Middle frontal gyrus (tissue), 1 donor: ENCODE data around the gene CBLC.
A peak's percentile ranks its signal among the peaks of the same experiment; 100 is the strongest.

ENCODE experiments used
- DNase-seq: peaks from one replicate; pipeline ENCODE4 v3.0.0-alpha.2; 2015; ENCODE audit warnings: low spot score; ENCODE audit errors: extremely low spot score

Gene CBLC, protein sequence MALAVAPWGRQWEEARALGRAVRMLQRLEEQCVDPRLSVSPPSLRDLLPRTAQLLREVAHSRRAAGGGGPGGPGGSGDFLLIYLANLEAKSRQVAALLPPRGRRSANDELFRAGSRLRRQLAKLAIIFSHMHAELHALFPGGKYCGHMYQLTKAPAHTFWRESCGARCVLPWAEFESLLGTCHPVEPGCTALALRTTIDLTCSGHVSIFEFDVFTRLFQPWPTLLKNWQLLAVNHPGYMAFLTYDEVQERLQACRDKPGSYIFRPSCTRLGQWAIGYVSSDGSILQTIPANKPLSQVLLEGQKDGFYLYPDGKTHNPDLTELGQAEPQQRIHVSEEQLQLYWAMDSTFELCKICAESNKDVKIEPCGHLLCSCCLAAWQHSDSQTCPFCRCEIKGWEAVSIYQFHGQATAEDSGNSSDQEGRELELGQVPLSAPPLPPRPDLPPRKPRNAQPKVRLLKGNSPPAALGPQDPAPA

GRCh38 chr19:44777715-44778347, at the start of gene CBLC:
Gene CBLC, plus strand, starts transcription at chr19:44777890. Its CDS starts 42 bp downstream, at chr19:44777932.
- no peak for DNase-seq

DNA sequence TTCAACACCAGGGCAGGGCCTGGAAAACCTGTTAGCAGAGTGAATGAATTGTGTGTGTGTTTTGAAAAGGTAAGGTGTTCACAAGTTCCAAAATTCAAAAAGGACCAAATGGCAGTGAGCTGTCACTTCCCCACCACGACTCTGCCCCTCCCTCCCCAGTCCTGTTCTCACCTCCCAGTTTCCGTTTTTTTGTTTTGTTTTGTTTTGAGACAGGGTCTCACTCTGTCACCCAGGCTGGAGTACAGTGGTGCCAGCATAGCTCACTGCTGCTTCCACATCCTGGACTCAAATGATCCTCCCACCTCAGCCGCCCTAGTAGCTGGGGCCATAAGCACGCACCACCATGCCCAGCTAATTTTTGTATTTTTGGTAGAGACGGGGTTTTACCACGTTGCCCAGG, 49.5 kb upstream of the CBLC start:
- no peak for DNase-seq

DNA sequence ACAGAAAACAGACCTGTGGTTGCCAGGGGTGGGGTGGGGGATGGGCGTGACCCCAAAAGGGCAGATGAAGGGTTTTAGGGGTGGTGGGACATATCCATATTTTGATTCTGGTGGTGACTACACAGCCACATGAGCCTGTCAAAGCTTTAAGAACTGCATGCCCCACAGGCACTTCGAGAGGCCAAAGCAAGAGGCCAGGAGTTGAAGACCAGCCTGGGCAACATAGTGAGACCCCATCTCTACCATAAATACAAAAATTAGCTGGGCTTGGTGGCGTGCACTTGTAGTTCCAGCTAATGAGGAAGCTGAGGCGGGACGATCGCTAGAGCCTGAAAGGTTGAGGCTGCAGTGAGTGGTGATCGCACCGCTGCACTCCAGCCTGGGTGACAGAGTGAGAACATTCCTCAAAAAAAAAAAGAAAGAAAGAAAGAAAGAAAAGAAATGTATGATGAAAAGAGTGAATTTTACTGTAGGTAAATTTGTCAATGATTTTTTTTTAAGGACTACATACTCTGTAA, 48.1 kb upstream of the CBLC start:
- DNase-seq = no peak

GRCh38 chr19:44731081-44731480, 46.6 kb upstream of the CBLC start:
- no peak for DNase-seq

DNA sequence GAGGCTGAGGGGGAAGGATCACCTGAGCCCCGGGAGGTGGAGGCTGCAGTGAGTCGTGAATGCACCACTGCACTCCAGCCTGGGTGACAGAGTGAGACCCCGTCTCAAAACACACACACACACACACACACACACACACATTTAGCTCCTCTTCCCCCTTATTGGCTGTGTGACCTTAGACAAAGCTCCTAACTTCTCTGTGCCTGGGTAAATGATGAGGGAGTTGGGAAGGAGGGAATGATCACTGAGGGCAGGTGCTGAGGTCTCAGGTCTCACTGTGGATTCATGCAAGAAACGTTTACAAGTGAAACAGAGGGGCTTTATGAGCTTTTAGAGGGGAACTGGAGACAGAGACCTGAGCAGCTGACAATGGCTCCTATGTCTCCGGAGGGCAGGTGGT, 46.1 kb upstream of the CBLC start:
- DNase-seq = no peak

GRCh38 chr19:44732235-44733014, 45.3 kb upstream of the CBLC start:
- DNase-seq = no peak

DNA sequence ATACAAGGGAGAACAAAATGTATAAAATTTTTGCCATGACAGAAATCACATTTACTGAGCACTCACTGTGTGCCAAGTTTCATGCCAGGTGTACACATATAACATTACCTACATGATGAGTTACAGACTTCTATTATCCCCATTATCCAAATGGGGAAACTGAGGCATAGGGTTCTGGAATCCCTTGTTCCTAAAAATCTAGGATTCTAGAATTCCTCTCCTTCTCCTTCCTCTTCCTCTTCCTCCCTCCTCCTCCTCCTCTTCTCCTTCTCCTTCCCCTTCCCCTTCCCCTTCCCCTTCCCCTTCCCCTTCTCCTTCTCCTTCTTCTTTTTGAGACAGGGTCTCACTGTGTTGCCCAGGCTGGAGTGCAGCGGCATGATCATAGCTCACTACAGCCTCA, 43.3 kb upstream of the CBLC start:
- no peak for DNase-seq

DNA sequence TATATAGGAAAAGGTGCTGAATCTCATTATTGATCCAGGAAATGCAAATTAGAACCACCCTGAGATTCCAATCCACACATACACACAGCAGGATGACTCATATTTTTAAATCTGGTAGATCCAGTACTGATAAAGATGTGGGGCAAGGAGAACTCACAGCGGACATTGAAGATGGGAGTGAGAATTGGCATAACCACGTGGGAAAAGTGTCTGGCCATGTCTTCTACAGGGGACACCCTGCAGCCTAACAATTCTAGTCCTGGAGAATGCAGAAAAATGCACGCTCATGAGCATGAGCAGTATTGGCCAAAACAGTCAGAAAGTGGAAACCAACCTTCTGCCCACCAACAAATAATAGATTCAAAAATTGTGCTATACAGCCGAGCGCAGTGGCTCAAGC, 42.7 kb upstream of the CBLC start:
- DNase-seq = no peak

DNA sequence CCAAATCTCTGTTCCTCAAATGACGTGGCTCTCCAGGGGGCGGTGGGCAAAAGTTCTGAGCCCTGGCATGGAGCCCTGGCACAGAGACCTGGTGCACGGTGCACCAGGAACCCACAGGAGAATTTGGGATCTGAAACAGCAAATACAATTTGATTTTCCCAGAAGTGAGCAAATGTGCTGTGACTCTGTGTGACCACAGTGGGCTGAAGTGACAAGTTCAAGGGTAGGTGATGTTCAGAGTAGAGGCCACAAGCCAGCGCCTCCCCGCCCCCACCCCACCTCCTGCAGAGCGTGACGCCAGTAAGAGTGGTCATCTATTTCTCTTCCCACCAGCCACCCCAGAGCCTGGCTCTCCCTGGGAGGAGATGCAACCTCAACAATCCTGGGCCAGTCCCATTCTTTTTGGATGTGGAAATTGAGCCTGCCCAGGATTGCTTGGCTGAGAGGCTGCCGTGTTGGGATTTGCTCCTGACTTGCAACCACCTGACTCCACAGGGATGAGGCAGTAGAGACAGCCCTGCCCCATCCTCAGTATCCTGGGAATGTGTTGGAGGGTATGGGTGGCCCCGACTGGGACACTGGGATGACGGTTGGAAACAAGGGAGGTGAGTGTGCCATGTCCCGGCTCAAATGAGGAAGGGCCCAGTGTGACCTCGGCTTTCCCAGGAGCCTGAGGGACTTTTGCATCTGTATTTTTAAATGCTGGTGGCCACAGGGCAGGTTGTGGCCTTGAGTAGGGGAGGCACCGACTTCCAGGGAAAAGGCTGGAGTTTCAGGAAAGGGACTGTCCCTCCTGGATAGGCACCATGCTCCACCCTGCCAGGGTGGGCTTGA, 40.2 kb upstream of the CBLC start:
- no peak for DNase-seq

GRCh38 chr19:44738136-44738535, 39.6 kb upstream of the CBLC start:
- no peak for DNase-seq

DNA sequence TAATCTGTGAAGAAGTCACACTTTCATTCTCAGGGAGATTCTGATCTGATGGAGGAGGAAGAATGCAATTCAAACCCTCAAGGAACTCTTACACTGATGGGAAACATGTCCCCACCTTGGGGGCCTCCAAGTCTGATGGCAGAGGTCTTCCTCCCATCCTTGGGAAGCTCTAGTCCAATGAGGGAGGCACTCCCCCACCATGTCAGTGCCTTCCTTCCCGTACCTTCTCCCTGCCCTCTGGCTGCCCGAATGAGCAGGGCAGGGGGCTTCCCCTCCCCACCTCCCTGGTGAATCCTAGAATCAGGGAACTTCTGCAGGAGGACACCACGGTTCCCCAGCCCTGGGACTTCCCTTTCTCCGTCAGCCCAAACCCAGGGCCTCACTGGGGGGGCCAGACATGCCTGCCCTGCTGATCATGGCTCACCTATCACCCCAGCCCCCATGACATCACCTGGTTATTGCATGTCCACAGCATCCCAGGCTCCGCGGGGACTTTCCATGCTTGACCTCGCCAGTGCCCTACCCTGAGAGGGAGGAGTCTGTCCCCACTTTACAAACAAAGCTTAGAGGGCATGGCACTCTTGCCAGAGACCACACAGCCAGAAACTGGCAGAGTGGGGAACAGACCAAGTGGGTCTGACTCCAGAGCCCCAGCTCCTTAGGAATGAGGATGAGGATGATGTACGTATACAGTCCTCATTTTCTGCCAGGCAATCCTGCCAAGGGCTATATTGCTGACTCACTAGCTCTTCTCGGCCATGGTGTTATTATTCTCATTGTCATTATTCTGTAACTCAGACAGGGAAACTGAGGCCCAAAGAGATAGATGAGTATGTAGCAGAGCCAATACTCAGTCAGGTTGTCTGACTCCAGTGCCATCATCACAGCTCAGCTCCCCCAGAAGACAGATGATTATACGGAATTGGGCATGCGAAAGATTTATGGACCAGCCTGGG, 38.8 kb upstream of the CBLC start:
- DNase-seq = no peak

- DNase-seq = no peak
Observed at GRCh38 chr19:44740351-44740824, 37.3 kb upstream of the CBLC start.

DNA sequence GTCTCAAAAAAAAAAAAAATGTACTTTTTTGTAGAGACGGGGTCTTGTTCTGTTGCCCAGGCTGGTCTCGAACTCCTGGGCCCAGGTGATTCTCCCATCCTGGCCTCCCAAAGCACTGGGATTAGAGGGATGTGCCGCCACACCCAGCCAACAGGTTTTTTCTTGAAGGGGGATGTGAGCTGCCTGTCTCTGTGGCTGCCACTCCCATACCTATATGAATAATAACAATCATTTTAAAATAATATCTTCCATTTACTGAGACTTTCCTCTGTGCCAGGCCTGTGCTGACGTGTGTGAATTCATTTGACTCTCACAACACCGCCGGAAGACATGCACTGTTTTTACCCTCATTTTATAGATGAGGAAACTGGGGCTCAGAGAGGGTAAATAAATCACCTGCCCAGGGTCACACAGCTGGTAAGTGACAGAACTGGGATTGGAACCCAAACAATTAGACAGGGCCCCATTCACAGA, 36.4 kb upstream of the CBLC start:
- DNase-seq = no peak

DNA sequence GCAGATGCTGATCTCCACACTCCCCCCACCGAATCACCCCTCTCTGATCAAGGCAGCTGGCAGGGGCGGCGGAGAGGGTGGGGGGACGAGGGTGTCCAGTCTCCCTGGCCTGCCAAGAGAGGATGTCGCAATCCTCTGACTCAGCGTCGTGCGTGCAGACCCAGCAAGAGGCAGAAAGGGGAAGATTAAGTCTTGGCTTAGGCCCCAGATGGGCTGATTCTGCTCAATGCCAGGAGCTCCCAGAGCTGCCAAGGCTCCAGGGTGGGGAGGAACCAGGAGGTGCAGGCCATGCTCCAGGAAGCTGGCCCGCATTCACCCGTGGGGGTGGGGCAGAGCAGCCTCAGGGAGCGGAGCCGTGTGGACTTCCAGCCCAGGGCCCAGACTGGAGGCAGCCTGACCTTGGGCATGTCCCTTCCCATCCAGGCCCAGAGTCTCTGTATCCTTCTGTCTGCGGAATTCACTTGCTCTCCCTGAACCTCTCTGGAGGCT, 35.8 kb upstream of the CBLC start:
- peak; percentile 66 for DNase-seq

DNA sequence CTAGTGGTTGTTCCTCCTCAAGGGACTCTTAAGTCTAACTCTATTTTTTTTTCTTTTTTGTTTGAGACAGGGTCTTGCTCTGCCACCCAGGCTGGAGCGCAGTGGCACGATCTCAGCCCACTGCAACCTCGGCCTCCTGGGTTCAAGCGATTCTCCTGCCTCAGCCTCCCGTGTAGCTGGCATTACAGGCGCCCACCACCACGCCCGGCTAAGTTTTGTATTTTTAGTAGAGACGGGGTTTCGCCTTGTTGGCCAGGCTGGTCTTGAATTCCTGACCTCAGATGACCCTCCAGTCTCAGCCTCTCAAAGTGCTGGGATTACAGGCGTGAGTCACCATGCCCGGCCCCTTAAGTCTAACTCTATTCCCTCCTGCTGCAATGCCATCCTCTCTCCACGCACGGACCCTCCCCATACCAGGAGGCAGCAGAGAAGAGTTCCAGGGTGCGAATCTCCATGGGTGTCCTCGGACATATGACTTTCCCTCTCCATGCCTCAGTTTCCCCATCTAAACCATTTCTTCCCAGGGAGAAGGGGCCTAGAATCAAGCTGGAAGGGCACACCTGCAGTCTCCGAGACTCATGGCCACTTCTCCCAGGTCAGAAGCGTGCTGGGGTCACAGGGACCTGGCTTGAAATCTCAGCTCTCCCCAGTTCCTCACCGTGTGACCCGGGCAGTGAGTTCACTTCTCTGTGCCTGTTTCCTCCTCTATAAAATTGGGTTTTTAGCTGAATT, 35.2 kb upstream of the CBLC start:
- DNase-seq = no peak

DNA sequence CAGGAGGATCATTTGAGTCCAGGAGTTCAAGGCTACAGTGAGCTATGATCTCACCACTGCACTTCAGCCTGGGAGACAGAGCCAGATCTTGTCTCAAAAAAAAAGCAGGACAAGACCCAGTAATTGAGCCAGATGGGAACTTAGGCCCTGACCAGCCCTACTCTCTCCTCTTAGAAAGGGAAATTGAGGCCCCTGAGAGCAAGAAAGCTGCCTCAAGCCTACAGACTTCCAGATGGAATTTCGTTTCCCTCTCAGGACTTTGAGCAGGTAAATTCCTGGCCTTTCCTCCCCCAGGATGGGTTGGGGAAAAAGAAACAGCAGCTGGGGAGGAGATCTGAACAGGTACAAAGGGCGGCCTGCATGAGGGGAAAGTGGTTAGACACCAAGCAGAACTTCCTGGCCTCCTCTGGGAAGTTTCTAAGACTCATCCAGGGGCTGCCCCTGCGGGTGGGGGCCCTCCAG, 32.8 kb upstream of the CBLC start:
- DNase-seq = no peak

DNA sequence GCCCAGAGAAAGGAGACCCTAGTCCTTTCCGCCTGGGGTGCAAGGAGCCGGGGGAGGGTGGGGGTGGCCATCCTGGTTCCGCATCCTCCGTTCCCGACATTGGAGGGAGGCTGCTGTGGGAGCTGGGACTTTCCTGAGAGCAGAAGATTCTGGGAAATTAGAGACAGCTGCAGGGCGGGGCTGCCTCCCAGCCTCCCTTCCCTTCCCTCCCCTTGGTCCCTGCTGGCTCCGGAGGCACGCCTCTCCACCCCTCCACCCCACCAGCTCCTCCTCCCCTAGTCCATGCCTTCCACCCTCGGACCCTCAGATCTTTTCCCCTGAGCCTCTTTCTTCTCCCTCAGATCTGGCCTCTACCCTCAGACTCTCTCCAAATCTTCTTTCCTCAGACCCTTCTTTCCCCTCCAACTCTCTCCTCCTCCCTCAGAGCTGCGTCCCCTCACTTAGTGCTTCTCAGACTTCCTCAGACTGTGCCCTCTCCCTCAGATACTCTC, 32.3 kb upstream of the CBLC start:
- DNase-seq = no peak

DNA sequence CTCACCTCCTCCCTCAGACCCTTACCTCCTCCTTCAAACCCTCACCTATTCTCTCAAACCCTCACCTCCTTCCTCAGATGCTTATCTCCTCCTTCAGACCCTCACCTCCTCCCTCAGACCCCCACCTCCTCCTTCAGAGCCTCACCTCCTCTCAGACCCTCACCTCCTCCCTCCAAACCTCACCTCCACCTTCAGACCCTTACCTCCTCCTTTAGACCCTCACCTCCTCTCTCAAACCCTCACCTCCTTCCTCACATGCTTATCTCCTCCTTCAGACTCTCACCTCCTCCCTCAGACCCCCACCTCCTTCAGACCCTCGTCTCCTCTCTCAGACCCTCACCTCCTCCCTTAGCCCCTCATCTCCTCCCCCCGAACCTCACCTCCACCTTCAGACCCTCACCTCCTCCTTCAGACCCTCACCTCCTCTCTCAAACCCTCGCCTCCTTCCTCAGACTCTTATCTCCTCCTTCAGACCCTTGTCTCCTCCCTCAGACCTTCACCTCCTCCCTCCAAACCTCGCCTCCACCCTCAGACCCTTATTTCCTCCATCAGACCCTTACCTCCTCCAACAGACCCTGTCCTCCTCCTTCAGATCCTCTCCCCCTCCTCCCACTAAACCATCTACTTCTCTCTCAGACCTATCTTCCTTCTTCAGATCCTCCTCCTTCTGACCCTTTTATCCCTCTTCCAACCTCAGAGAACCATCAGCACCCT, 31.6 kb upstream of the CBLC start:
- no peak for DNase-seq
